Endodermal cell (in vitro differentiated cells): Measurements from ENCODE around the gene CCR5AS.
A peak's percentile ranks its signal among the peaks of the same experiment; 100 is the strongest.

Source experiments
- DNase-seq: peaks from one replicate; pipeline ENCODE4 v3.0.0-alpha.2; 2017
- H3K27ac ChIP-seq: 2 replicates; pipeline ENCODE4 v1.5.1; 2013; ENCODE audit warnings: mild to moderate bottlenecking, low read depth, low read length, moderate library complexity
- H3K27me3 ChIP-seq: 2 replicates; pipeline ENCODE4 v1.6.1; 2013; ENCODE audit warnings: mild to moderate bottlenecking, low read length, moderate library complexity; ENCODE audit not compliant: insufficient read depth, control insufficient read depth, poor library complexity, severe bottlenecking
- H3K36me3 ChIP-seq: 2 replicates; pipeline ENCODE4 v1.7.0; 2013; ENCODE audit warnings: mild to moderate bottlenecking, low read length, moderate library complexity; ENCODE audit not compliant: control insufficient read depth, insufficient read depth
- H3K4me1 ChIP-seq: one replicate; pipeline ENCODE4 v1.7.0; 2013; ENCODE audit warnings: low read length; ENCODE audit not compliant: control insufficient read depth, insufficient read depth
- H3K4me3 ChIP-seq: 2 replicates; pipeline ENCODE4 v1.5.1; 2013; ENCODE audit warnings: mild to moderate bottlenecking, low read length, moderate library complexity
- H3K9ac ChIP-seq: 2 replicates; pipeline ENCODE4 v1.6.1; 2013; ENCODE audit warnings: mild to moderate bottlenecking, low read length, moderate library complexity; ENCODE audit not compliant: poor library complexity, severe bottlenecking; ENCODE audit errors: extremely low read depth
- H3K9me3 ChIP-seq: 2 replicates; pipeline ENCODE4 v1.6.1; 2013; ENCODE audit warnings: mild to moderate bottlenecking, low read length, moderate library complexity; ENCODE audit not compliant: control insufficient read depth
- H3K27ac Mint-ChIP-seq: 2 replicates; pipeline ENCODE4 v1.8.0; 2020; ENCODE audit warnings: mixed read lengths
- H3K27me3 Mint-ChIP-seq: 2 replicates; pipeline ENCODE4 v1.8.0; 2021; ENCODE audit warnings: mild to moderate bottlenecking, mixed read lengths; ENCODE audit not compliant: insufficient read depth
- H3K36me3 Mint-ChIP-seq: 2 replicates; pipeline ENCODE4 v1.8.0; 2020; ENCODE audit warnings: low read depth, mixed read lengths
- H3K4me1 Mint-ChIP-seq: 2 replicates; pipeline ENCODE4 v1.8.0; 2020; ENCODE audit warnings: mixed read lengths
- H3K4me3 Mint-ChIP-seq: 2 replicates; pipeline ENCODE4 v1.8.0; 2020; ENCODE audit warnings: mild to moderate bottlenecking, moderate library complexity, mixed read lengths
- H3K9me3 Mint-ChIP-seq: 2 replicates; pipeline ENCODE4 v1.8.0; 2020; ENCODE audit warnings: mild to moderate bottlenecking, mixed read lengths
- WGBS, 2 experiments: methylation state at CpG; one replicate each; pipeline versions ENCODE4 v1.1.5 to v1.1.7; 2013; ENCODE audit warnings: missing lambda C conversion rate in 2 of 2, mixed read lengths in 1 of 2; ENCODE audit not compliant: insufficient coverage in 1 of 2, insufficient read length in 1 of 2; 5-methylcytosine and 5-hydroxymethylcytosine counted together
- TF ChIP-seq, protein P1 (sequence below): fragments of 200-600 bp; sonication (generic); conservative IDR thresholded peaks from 2 replicates; pipeline ENCODE4 v1.5.0; 2021; ENCODE audit warnings: antibody characterized with exemption, mild to moderate bottlenecking

CCR5AS gene

GRCh38 chr3:46397111-46397510, 9.8 kb downstream of the CCR5AS start:
- H3K27me3 Mint-ChIP-seq: peaks cover 4% of the 10 kb centered on the region
- no peak overlapping the region for H3K9ac ChIP-seq
- H3K27me3 ChIP-seq: no peaks in the 10 kb centered on the region
- peaks cover 20% of the 10 kb centered on the region for H3K4me1 Mint-ChIP-seq
- H3K27ac ChIP-seq: no peak overlapping the region
- H3K4me1 ChIP-seq: no peaks in the 10 kb centered on the region
- no peak overlapping the region for H3K4me3 ChIP-seq
- no peaks in the 10 kb centered on the region for H3K9me3 Mint-ChIP-seq
- H3K27ac Mint-ChIP-seq: no peak overlapping the region
- H3K4me3 Mint-ChIP-seq: no peak overlapping the region
- no peak for DNase-seq
- H3K36me3 Mint-ChIP-seq: no peaks in the 10 kb centered on the region
- no peaks in the 10 kb centered on the region for H3K9me3 ChIP-seq
- TF ChIP-seq, protein P1, sequence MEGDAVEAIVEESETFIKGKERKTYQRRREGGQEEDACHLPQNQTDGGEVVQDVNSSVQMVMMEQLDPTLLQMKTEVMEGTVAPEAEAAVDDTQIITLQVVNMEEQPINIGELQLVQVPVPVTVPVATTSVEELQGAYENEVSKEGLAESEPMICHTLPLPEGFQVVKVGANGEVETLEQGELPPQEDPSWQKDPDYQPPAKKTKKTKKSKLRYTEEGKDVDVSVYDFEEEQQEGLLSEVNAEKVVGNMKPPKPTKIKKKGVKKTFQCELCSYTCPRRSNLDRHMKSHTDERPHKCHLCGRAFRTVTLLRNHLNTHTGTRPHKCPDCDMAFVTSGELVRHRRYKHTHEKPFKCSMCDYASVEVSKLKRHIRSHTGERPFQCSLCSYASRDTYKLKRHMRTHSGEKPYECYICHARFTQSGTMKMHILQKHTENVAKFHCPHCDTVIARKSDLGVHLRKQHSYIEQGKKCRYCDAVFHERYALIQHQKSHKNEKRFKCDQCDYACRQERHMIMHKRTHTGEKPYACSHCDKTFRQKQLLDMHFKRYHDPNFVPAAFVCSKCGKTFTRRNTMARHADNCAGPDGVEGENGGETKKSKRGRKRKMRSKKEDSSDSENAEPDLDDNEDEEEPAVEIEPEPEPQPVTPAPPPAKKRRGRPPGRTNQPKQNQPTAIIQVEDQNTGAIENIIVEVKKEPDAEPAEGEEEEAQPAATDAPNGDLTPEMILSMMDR: no peak
- WGBS, 2 experiments: 95 to 96% methylated on average over 6 to 7 of the region's 7 CpGs
- no peaks in the 10 kb centered on the region for H3K36me3 ChIP-seq

DNA sequence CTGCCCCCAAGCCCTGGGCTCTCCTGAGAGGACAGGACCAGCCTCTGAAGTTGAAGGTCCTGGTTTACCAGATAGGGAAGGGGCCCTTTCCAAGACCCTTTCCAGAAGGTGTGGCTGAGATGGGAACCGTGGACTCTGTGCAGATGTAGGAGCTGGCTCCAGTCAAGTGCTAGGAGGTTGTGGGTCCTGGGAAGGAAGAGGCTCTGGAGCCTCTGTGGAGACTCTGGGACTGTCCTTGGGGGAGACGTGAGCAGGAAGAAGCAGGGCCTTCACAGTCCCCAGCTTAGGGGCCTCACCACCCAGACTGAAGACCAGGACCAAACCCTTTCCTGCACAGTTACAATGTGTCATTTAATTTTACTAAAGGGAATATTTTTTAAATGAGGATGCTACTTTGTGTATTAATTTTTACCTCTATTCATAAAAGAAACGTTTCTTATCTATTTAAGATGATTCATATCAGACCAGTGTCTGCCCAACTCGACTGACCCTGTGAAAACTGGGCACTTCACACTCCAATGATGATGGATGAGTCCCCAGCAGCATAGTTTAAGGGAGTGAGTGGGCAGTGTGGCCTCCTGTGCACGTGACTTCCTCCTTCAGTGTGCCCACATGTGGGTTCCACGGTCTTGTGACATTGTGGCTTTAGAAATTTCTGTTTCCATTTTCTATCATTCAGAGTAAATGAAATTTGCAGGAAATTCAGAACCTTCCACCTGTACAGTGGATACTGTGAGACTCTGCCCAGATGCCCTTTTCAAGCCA, 10.9 kb downstream of the CCR5AS start:
- Histone ChIP-seq H3K36me3 (no peaks in the 10 kb centered on the region), H3K9me3 (no peaks in the 10 kb centered on the region), H3K27me3 (no peaks in the 10 kb centered on the region), H3K9ac (no peak overlapping the region), H3K4me3 (no peak overlapping the region), H3K27ac (no peak overlapping the region), H3K4me1 (no peaks in the 10 kb centered on the region)
- Mint-ChIP-seq H3K4me1 (peaks cover 20% of the 10 kb centered on the region), H3K27ac (no peak overlapping the region), H3K9me3 (no peaks in the 10 kb centered on the region), H3K27me3 (peaks cover 4% of the 10 kb centered on the region), H3K36me3 (no peaks in the 10 kb centered on the region), H3K4me3 (no peak overlapping the region)
- TF ChIP-seq, protein P1: no peak
- WGBS, 2 experiments: 88 to 93% methylated on average over 4 to 6 of the region's 6 CpGs
- no peak for DNase-seq

DNA sequence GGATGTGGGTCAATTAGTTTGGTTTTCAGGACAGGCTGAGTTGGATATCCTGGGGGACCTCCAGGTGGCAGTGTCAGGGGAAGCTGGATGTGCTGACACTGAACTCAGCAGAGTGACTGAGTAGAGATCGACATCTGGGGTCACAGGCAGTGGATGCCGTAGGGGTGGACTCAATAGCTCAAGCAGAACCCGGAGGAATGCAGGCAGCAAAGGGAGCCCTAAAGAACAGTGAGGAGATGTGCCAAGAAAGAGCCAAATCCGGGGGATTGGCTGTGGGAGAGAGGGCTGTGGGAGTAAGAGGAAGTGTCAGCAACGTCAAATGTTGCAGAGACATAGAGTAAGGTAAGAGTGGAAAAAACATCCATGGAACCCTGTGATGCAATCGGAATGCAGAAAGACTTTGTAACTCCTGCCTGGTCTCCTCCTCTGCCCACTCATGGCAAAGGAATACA, 11.6 kb downstream of the CCR5AS start:
- H3K9me3 Mint-ChIP-seq: no peaks in the 10 kb centered on the region
- H3K4me3 Mint-ChIP-seq: no peak overlapping the region
- Histone ChIP-seq H3K36me3 (no peaks in the 10 kb centered on the region), H3K9ac (no peak overlapping the region), H3K27me3 (no peaks in the 10 kb centered on the region), H3K27ac (no peak overlapping the region), H3K9me3 (no peaks in the 10 kb centered on the region), H3K4me1 (no peaks in the 10 kb centered on the region), H3K4me3 (no peak overlapping the region)
- H3K36me3 Mint-ChIP-seq: no peaks in the 10 kb centered on the region
- H3K27ac Mint-ChIP-seq: no peak overlapping the region
- peak; percentile 71 for DNase-seq
- peaks cover 20% of the 10 kb centered on the region for H3K4me1 Mint-ChIP-seq
- H3K27me3 Mint-ChIP-seq: peaks cover 4% of the 10 kb centered on the region
- 86 to 93% methylated on average over 3 to 6 of the region's 6 CpGs for WGBS, 2 experiments
- TF ChIP-seq, protein P1: peak; percentile 63
